HepG2 (cell line): ENCODE measurements around the gene TDP2. TPM values are rescaled to one million over a fixed set of nuclear protein-coding genes. Genes with fewer than 3 reads are reported as not detected.
A peak's percentile ranks its signal among the peaks of the same experiment; 100 is the strongest.

Source experiments
- ATM ChIP-seq: fragments of 450-650 bp; IDR thresholded peaks from 2 replicates; pipeline ENCODE4 v1.7.1; 2017; ENCODE audit warnings: mild to moderate bottlenecking, borderline replicate concordance
- CHCHD3 ChIP-seq: sonication (generic); formaldehyde crosslinking; IDR thresholded peaks from 2 replicates; pipeline ENCODE4 v1.8.0; 2022; ENCODE audit warnings: mild to moderate bottlenecking, missing genetic modification reagents, moderate library complexity
- GFI1 ChIP-seq: sonication (generic); formaldehyde crosslinking; IDR thresholded peaks from 2 replicates; pipeline ENCODE4 v1.5.0; 2020; ENCODE audit warnings: missing genetic modification reagents, mild to moderate bottlenecking, borderline replicate concordance
- GLI4 ChIP-seq: sonication (generic); formaldehyde crosslinking; IDR thresholded peaks from 2 replicates; pipeline ENCODE4 v1.5.1; 2020; ENCODE audit warnings: missing genetic modification reagents, mild to moderate bottlenecking, moderate library complexity, borderline replicate concordance
- HMGA1 ChIP-seq: sonication (generic); formaldehyde crosslinking; conservative IDR thresholded peaks from 2 replicates; pipeline ENCODE4 v1.4.0; 2020; ENCODE audit warnings: missing genetic modification reagents
- HNF1B ChIP-seq: sonication (generic); formaldehyde crosslinking; IDR thresholded peaks from 2 replicates; pipeline ENCODE4 v1.5.1; 2020; ENCODE audit warnings: mild to moderate bottlenecking, moderate library complexity, missing genetic modification reagents
- KLF13 ChIP-seq: sonication (generic); formaldehyde crosslinking; IDR thresholded peaks from 2 replicates; pipeline ENCODE4 v1.4.0; 2020; ENCODE audit warnings: mild to moderate bottlenecking, missing genetic modification reagents
- MED1 ChIP-seq: sonication (generic); formaldehyde crosslinking; IDR thresholded peaks from 2 replicates; pipeline ENCODE4 v1.4.0; 2020; ENCODE audit warnings: missing genetic modification reagents
- PLSCR1 ChIP-seq: sonication (generic); formaldehyde crosslinking; IDR thresholded peaks from 2 replicates; pipeline ENCODE4 v1.5.0; 2020; ENCODE audit warnings: missing genetic modification reagents, mild to moderate bottlenecking, borderline replicate concordance
- POGZ ChIP-seq: sonication (generic); formaldehyde crosslinking; IDR thresholded peaks from 2 replicates; pipeline ENCODE4 v1.4.0; 2020; ENCODE audit warnings: mild to moderate bottlenecking, missing genetic modification reagents
- PRDM15 ChIP-seq: sonication (generic); formaldehyde crosslinking; IDR thresholded peaks from 2 replicates; pipeline ENCODE4 v1.4.0; 2020; ENCODE audit warnings: missing genetic modification reagents
- SNAPC4 ChIP-seq: sonication (generic); formaldehyde crosslinking; IDR thresholded peaks from 2 replicates; pipeline ENCODE4 v1.4.0; 2020; ENCODE audit warnings: mild to moderate bottlenecking, missing genetic modification reagents
- SP140L ChIP-seq: sonication (generic); formaldehyde crosslinking; IDR thresholded peaks from 2 replicates; pipeline ENCODE4 v1.4.0; 2020; ENCODE audit warnings: missing genetic modification reagents, borderline replicate concordance
- TP53 ChIP-seq: sonication (generic); formaldehyde crosslinking; conservative IDR thresholded peaks from 2 replicates; pipeline ENCODE4 v1.4.0; 2020; ENCODE audit warnings: missing genetic modification reagents
- ZFP36L2 ChIP-seq: sonication (generic); formaldehyde crosslinking; IDR thresholded peaks from 2 replicates; pipeline ENCODE4 v1.4.0; 2020; ENCODE audit warnings: missing genetic modification reagents
- ZNF33B ChIP-seq: sonication (generic); formaldehyde crosslinking; IDR thresholded peaks from 2 replicates; pipeline ENCODE4 v1.5.1; 2020; ENCODE audit warnings: mild to moderate bottlenecking, missing genetic modification reagents
- polyA plus RNA-seq, 8 experiments: library from polyadenylated mRNA; depleted of rRNA in 3 of 8; stranded (reverse) in 7 of 8; unstranded in 1 of 8; fragments of >200 nt; fragmentation: Illumina TruSeq in 4 of 8; extraction: Trizol in 4 of 8; gene quantifications; 2 replicates each; pipeline versions ENCODE4 v1.2.1 to v1.2.3, GENCODE V29; 2011 to 2016; ENCODE audit warnings: low read depth in 4 of 8, missing spikeins in 1 of 8, mixed read lengths in 1 of 8; ENCODE audit not compliant: insufficient read depth in 1 of 8
- total RNA-seq, 5 experiments: library from RNA; depleted of rRNA; stranded (reverse); fragments of >200 nt; fragmentation: Illumina TruSeq; extraction: Trizol; gene quantifications; 2 replicates each; pipeline ENCODE4 v1.2.3, GENCODE V29; 2016; ENCODE audit warnings: low read depth in 1 of 5

The TDP2 gene
- total and polyA plus RNA-seq, 2 of the 13 experiments (the other 11 are each of a cell fraction or from before 2014, with no cell fraction given): 30.5 to 42.6 TPM

- TF ChIP-seq SNAPC4 (CRISPR knock-in tag): peak; percentile 95
- no peak for TF ChIP-seq ATM
- TF ChIP-seq ZNF33B (CRISPR knock-in tag): peak; percentile 93; the same call in 1 of the 2 replicates
- no peak for TF ChIP-seq TP53
- TF ChIP-seq HNF1B (CRISPR knock-in tag): peak; percentile 81
- TF ChIP-seq PLSCR1 (CRISPR knock-in tag): no peak
- no peak for TF ChIP-seq SP140L (CRISPR knock-in tag)
- TF ChIP-seq GLI4 (CRISPR knock-in tag): no peak; the same call in 1 of the 2 replicates
- TF ChIP-seq HMGA1: no peak
- TF ChIP-seq CHCHD3: peak; percentile 89; the same call in 1 of the 2 replicates
- TF ChIP-seq ZFP36L2 (CRISPR knock-in tag): peak; percentile 93
- TF ChIP-seq PRDM15 (CRISPR knock-in tag): no peak; the same call in 1 of the 2 replicates
- peak; percentile 99 for TF ChIP-seq POGZ
- peak; percentile 77; the same call in 1 of the 2 replicates for TF ChIP-seq GFI1
- no peak for TF ChIP-seq KLF13
- peak; percentile 82 for TF ChIP-seq MED1 (CRISPR knock-in tag)
Observed at GRCh38 chr6:24666641-24667377, at the start of gene TDP2, which contains the start of gene ACOT13 (continued).
